SH-SY5Y (cell line): ENCODE data around the gene SRRM3.

Experiments
- GATA2 ChIP-seq: IDR thresholded peaks from 2 replicates; pipeline ENCODE4 v1.6.1; 2011; ENCODE audit warnings: mild to moderate bottlenecking, low read depth, low read length
- GATA3 ChIP-seq: IDR thresholded peaks from 2 replicates; pipeline ENCODE4 v1.6.1; 2011; ENCODE audit warnings: low read depth, mild to moderate bottlenecking, low read length, moderate library complexity

The SRRM3 gene

GRCh38 chr7:76268376-76268775 is 66.7 kb downstream of the SRRM3 start:
- TF ChIP-seq GATA3 (no peak), GATA2 (no peak)

DNA sequence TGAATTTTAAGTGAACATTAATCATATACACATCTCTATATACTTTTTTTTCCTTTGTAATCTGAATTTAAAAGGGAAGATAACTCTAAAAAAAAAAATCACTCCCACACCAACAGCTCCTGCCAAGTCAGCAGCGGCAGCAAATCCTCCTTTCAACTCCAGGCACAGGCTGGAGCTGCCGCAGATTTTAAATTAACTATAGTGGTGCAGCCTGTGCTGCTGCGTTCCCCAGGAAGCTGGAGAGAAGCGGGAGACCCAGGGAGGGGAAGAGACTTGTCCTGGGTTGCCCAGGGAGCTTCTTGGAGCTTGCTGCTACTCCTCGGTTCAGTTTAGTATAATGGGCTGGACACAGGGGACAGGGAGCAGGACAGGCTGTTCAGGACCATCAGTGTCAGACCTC is 68.2 kb downstream of the SRRM3 start:
- TF ChIP-seq GATA2 (no peak), GATA3 (no peak)

GRCh38 chr7:76272142-76272541 is 70.4 kb downstream of the SRRM3 start:
- no peak for TF ChIP-seq GATA3
- no peak for TF ChIP-seq GATA2

DNA sequence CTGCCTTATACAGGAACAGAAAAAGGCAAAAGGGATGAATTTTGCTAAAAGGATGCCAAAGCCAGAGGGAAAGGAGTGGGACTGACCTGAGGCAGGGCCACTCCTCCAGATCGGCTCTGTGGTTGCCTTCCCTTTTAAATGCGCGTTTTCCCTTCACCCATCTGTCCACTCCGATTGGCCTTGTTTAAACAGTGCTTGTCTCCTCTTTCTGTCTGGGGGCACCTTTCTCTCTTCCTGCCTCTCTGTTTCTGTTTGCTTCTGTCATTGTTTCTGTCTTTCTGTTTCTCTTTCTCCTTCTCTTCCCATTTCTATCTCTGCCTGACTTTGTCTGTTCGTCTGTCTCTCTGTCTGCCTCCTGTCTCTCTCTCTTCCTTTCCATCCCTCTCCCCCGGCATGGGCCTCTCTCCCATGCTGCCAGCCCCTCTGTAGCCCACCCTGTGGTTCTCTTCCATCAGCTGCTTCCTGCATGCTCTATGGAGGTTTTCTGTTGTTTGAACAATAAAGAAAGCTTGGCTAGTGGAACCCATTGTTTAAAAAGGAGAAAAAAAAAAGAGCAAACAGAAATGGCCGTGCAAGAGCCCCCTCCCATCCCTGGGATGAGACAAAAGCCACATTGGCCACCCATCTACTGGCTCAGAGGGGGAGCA is 71.3 kb downstream of the SRRM3 start:
- no peak for TF ChIP-seq GATA3
- TF ChIP-seq GATA2: no peak

DNA sequence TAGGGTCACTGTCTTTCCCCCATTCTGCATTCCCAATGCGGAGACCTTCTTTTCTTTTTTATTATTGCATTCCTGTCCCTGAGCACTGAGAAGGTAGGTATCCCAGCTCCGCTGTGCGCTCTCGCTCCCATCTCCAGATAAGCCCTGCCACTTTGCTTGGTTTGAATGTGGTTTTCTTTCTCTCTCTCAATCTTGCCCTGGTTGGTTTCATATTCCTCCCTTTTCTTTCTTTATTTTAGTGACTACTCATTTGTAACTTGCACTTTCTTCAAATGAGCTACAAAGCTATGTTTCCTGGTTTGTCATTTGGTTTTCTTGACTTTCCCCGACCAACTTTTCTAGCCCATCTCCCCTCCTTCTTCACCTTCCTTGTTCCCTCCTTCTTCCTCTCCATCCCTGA is 71.8 kb downstream of the SRRM3 start:
- TF ChIP-seq GATA3: no peak
- TF ChIP-seq GATA2: no peak

GRCh38 chr7:76278540-76278939 is 76.8 kb downstream of the SRRM3 start:
- TF ChIP-seq GATA3 (no peak), GATA2 (no peak)

DNA sequence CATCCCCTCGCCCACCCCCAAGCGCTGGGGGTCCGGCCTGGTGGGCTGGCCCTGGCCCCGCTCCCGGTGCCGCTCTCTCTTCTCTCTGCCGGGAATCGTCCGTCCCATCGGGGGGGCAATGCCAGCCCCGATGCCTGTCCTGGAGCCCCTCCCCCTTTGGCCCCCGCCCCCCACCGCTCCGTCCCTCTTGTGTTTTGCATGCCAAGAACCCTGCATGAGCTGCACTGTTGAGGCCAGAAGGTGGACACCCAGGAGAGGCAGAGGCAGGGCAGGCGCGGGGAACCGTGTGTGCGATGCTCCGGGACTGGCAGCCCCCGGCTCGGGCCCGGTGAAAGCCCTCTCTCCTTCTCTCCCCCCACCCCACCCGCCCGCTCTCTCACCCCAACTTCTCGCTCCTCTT is 78.7 kb downstream of the SRRM3 start:
- no peak for TF ChIP-seq GATA2
- no peak for TF ChIP-seq GATA3

- TF ChIP-seq GATA3 (no peak), GATA2 (no peak)
Measured at GRCh38 chr7:76281006-76281705, 79.5 kb downstream of the SRRM3 start.

- TF ChIP-seq GATA2 (no peak), GATA3 (no peak)
Measured at GRCh38 chr7:76281706-76282343, 80.1 kb downstream of the SRRM3 start.

GRCh38 chr7:76282344-76283253 is 80.9 kb downstream of the SRRM3 start:
- TF ChIP-seq GATA3: no peak
- no peak for TF ChIP-seq GATA2

- no peak for TF ChIP-seq GATA2
- no peak for TF ChIP-seq GATA3
Measured at GRCh38 chr7:76283254-76284159, 81.8 kb downstream of the SRRM3 start.

DNA sequence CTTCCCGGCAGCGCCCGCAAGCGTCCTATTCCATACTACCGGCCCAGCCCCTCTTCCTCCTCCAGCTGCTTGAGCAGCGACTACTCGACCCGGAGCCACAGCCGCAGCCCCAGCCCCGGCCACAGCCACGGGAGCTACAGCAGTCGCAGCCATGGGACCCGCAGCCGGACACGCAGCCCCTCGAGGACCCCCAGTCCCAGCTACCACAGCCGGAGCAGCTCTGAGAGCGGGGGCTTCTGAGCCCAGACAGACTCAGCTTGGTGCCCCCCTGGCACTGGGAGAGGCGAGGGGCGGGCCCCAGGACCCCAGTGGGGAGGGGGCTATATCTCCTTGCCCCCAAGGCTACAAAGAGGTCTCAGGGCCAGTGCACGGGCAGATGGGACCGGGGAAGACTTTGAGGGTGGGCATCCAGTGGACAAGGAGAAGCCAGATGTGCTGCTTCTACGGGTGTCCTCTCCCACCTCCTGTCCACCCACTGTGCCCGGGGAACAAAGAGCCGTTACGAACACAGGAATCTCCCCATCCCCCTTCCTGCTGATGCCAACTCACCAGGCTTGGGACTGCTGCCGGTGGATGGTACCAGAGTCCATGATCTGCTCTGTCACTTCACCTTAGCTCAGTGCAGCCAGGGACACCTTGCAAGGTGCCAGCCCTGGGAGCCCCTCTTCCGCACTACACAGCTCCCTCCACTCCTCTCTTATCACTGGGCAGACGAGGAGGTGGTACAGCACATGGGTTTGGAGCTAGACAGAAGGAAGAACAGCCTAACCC is 84.1 kb downstream of the SRRM3 start:
- TF ChIP-seq GATA3: no peak
- no peak for TF ChIP-seq GATA2
